T-helper 2 cell treated with Interferon-gamma antibody and Interleukin-4, amounts not matched to agents 5 μg/mL and 100 μg/mL, for 36 hours (primary cell): ENCODE data around the gene S100A3.
"Not testable (repeated sequence)": the region's sequence is repeated elsewhere in the genome, so short reads cannot be mapped to it uniquely, and the experiment has no call there.

ENCODE experiments used
- DNase-seq: peaks from one replicate; pipeline ENCODE4 v3.0.0; 2021; ENCODE audit warnings: low spot score
- H3K27ac Mint-ChIP-seq: one replicate; pipeline ENCODE4 v1.8.0; 2021; ENCODE audit warnings: mild to moderate bottlenecking, mixed read lengths
- H3K27me3 Mint-ChIP-seq: one replicate; pipeline ENCODE4 v1.8.0; 2021; ENCODE audit warnings: low read depth, mixed read lengths
- H3K36me3 Mint-ChIP-seq: one replicate; pipeline ENCODE4 v1.8.0; 2021; ENCODE audit warnings: low read depth, mixed read lengths
- H3K4me1 Mint-ChIP-seq: one replicate; pipeline ENCODE4 v1.8.0; 2021; ENCODE audit warnings: low read depth, mixed read lengths
- H3K4me3 Mint-ChIP-seq: one replicate; pipeline ENCODE4 v1.8.0; 2022; ENCODE audit warnings: mild to moderate bottlenecking, moderate library complexity, mixed read lengths
- H3K9me3 Mint-ChIP-seq: one replicate; pipeline ENCODE4 v1.8.0; 2021; ENCODE audit warnings: mixed read lengths

S100A3 gene

DNA sequence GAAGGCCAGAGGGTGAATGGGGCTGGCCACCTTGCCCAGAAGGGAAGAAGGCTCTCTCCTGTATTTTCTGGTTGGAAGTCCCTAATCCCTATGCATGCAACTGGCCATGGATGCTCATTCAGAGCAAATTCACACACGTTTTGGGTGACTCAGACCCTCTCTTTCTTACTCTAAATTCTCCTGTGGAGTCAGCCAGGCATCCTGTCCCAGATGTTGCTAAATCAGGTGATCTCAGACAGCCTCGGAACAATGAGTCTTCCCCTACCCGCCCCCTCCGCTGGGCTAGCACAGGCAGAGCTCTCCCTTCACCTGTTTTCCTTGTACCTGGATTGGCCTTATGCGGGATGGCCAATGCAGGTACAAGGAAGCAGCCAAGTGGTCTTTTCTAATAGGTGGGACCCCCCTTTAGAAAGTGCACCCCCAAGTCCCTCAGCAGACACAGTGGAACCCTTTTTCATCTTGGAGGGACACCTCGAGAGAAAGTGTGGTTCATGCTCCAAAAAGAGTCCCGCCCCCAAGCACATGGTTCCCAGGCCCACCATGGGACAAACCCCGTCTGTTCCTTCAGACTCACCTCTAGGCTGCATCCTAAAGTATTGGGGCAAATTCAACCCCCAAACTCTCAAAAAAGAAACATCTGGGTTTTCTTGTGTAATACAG, 21.9 kb downstream of the S100A3 start:
- Mint-ChIP-seq H3K4me1 (peaks cover 21% of the 10 kb centered on the region), H3K27me3 (no peaks in the 10 kb centered on the region), H3K9me3 (no peaks in the 10 kb centered on the region), H3K4me3 (no peak overlapping the region), H3K27ac (no peak overlapping the region), H3K36me3 (no peaks in the 10 kb centered on the region)
- no peak for DNase-seq

DNA sequence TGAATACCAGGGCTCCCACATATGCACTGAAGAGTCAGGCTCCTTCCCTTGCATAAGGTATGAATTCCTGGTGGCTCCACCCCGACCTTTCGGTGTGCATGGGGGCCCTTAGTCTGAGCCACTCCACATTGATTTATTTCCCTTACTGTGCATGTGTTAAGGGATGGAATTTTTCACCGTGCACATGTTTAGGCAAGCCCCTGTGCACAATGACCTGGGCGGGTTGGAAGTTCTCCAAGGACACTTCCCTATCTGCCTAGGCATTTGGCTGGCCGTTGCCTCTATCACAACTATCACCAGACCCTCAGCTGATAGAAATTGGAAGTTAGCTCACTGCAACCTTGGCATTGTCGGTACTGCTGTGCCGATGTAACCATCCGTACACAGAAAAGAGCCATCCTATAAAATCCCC, 22.9 kb downstream of the S100A3 start:
- H3K9me3 Mint-ChIP-seq = no peaks in the 10 kb centered on the region
- H3K36me3 Mint-ChIP-seq = no peaks in the 10 kb centered on the region
- no peak overlapping the region for H3K4me3 Mint-ChIP-seq
- H3K27me3 Mint-ChIP-seq = no peaks in the 10 kb centered on the region
- H3K27ac Mint-ChIP-seq = no peak overlapping the region
- peaks cover 12% of the 10 kb centered on the region for H3K4me1 Mint-ChIP-seq
- no peak for DNase-seq

DNA sequence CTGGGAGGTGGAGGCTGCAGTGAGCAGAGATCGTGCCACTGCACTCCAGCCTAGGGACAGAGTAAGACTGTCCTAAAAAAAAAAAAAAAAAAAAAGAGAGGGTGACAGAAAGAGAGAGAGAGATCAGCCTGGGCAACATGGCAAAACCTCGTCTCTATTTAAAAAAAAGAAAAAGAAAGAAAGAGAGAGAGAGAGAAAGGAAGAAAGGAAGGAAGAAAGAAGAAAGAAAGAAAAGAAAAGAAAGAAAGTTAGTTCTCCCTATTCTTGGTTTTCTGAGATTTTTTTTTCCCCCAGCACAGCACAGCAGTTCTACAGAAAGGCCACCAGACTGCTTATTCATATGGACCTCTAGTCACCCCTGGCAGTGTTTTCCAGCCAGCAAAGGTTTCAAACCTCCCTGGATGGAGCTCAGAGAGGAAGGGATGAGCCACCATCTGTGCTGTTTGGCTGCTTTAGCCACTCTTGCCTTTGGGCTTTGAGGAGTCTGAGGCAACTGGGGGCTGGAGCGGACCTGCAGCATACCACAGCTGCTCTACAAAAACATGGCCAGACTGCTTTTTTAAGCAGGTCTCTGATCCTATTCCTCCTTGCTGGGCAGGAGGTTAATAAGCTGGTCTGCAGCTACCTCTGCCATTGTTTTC, 23.9 kb downstream of the S100A3 start:
- Mint-ChIP-seq H3K4me3 (no peak overlapping the region), H3K36me3 (no peaks in the 10 kb centered on the region), H3K27me3 (no peaks in the 10 kb centered on the region), H3K9me3 (no peaks in the 10 kb centered on the region), H3K4me1 (peaks cover 8% of the 10 kb centered on the region), H3K27ac (no peak overlapping the region)
- DNase-seq = no peak

DNA sequence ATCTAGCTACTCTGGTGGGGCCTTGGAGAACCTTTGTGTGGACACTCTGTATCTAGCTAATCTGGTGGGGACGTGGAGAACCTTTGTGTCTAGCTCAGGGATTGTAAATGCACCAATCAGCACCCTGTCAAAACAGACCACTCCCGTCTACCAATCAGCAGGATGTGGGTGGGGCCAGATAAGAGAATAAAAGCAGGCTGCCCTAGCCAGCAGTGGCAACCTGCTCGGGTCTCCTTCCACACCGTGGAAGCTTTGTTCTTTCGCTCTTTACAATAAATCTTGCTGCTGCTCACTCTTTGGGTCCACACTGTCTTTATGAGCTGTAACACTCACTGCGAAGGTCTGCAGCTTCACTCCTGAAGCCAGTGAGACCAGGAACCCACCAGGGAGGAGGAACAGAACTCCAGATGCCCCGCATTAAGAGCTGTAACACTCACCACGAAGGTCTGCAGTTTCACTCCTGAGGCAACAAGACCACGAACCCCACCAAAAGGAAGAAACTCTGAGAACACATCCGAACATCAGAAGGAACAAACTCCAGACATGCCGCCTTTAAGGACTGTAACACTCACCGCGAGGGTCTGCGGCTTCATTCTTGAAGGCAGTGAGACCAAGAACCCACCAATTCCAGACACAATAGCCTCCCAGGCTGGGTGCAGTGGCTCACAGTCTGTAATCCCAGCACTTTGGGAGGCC, 26.6 kb downstream of the S100A3 start:
- H3K4me1 Mint-ChIP-seq = peaks cover 13% of the 10 kb centered on the region
- H3K27me3 Mint-ChIP-seq, H3K4me3 Mint-ChIP-seq, H3K9me3 Mint-ChIP-seq, H3K36me3 Mint-ChIP-seq, DNase-seq, H3K27ac Mint-ChIP-seq: not testable (repeated sequence)

DNA sequence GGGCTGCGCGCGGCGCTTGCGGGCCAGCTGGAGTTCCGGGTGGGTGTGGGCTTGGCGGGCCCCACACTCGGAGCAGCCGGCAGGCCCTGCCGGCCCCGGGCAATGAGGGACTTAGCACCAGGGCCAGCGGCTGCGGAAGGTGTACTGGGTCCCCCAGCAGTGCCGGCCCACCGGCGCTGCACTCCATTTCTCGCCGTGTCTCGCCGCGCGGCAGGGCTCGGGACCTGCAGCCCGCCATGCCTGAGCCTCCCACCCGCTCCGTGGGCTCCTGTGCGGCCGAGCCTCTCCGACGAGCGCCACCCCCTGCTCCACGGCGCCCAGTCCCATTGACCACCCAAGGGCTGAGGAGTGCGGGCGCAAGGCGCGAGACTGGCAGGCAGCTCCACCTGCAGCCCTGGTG, 27.2 kb downstream of the S100A3 start:
- H3K9me3 Mint-ChIP-seq, H3K27me3 Mint-ChIP-seq, DNase-seq, H3K36me3 Mint-ChIP-seq, H3K4me3 Mint-ChIP-seq, H3K27ac Mint-ChIP-seq: not testable (repeated sequence)
- H3K4me1 Mint-ChIP-seq = peaks cover 13% of the 10 kb centered on the region

DNA sequence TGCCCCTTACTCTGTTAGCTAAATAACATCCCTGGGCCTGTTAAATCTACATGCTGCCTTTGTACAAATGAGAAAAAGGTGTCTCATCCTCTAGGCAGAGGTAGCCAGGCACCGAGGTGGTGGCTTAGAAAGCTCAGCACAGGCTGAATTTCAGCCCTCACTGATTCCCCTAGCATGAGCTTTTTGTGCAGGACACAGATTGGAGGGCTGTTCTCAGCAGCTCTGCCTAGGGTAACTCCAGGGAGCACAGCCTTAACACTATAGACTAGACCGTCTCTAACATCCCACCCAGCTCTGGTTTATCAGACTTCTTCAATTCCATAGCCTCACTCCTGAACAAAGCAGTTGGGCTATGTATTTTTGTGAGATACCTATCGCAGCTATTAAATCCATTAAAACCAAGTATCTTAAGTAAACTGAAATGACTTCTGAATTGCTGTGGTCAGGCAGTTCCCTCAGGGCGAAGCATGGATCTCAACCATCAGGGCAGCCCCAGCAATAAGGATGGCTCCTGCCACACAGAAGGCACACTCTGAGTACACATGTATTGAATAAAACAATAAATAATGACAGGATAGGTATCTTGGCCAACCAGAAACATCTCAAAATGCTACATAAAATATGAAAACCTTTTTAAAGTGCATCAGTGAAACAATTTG, 28.1 kb downstream of the S100A3 start:
- Mint-ChIP-seq H3K4me3 (no peak overlapping the region), H3K27me3 (no peaks in the 10 kb centered on the region), H3K27ac (no peak overlapping the region), H3K4me1 (peaks cover 17% of the 10 kb centered on the region), H3K36me3 (no peaks in the 10 kb centered on the region), H3K9me3 (no peaks in the 10 kb centered on the region)
- DNase-seq = no peak

DNA sequence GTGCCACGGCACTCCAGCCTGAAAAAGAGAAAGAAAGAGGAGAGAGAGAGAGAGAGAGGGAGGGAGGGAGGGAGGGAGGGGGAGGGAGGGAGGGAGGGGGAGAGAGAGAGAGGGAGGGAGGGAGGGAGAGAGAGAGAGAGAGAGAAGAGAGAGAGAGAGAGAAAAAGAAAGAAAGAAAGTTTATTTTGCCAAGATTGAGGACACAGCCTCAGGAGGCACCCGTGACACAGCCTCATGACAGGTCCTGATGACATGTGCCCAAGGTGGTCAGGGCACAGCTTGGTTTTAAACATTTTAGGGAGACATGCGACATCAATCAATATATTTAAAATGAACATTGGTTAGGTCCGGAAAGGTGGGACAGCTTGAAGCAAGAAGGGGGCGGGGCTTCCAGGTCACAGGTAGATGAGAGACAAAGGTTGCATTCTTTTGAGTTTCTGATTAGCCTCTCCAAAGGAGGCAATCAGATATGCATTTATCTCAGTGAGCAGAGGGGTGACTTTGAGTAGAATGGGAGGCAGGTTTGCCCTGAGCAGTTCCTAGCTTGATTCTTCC, 28.8 kb downstream of the S100A3 start:
- H3K4me1 Mint-ChIP-seq = peaks cover 21% of the 10 kb centered on the region
- not testable (repeated sequence) for H3K4me3 Mint-ChIP-seq, H3K27me3 Mint-ChIP-seq, H3K27ac Mint-ChIP-seq, DNase-seq, H3K9me3 Mint-ChIP-seq, H3K36me3 Mint-ChIP-seq

DNA sequence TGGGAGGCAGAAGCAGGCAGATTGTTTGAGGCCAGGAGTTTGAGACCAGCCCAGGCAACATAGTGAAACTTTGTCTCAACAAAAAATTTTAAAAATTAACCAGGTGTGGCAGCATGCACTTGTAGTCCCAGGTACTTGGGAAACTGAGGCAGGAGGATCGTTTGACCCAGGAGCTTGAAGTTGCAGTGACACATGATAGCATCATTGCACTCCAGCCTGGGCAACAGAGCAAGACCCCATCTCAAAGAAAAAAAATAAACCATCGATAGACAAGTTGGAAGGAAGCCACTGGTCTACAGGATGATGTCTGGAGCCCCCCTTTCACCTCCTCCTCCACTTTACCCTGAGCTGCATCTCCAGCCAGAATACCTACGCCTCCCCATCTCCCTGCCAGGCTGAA, 29.8 kb downstream of the S100A3 start:
- Mint-ChIP-seq H3K4me1 (peaks cover 21% of the 10 kb centered on the region), H3K9me3 (no peaks in the 10 kb centered on the region), H3K4me3 (no peak overlapping the region), H3K36me3 (no peaks in the 10 kb centered on the region), H3K27ac (no peak overlapping the region), H3K27me3 (no peaks in the 10 kb centered on the region)
- DNase-seq = no peak

DNA sequence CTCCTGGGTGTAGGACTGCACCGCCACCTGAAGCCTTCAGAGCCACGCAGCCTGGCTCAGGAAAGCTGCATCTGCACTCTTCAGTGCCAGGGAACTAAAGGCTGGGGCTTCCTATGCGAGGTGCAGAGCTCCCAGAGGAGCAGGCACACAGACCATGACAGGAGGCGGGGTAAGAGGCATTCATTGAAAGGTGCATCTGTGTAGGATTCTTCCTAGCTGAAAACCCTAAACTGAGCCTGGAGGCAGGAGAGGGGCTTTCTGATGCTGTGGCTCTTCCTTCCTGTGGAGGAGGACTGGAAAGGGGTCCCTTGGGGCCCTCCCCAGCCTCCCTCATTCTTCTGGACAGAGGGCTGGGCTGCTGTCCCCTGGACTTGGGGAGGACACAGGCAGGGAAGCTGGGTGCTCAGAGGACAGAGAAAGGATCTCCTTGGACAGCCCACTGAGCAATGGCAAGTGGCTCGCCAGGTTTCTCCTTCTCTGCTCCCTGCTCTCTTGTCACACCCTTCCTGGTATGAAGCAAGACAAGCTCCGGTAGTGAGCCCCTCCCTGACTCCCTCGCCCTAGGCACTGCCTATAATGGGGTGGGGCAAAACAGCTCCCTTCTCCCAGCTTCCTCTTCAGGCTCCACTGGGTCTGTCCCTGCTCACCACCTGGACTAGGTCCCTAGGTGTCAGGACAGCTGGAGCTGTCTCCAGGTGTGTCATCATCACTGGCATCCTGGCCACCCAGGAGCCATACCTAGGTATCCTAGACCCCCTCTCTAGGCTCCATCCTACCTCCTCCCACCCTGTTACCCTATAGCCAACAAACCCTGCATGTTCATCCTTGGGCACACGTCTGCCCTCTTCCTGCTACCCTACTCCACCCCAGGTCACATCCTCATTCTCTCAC, 33.3 kb downstream of the S100A3 start:
- Mint-ChIP-seq H3K4me3 (no peak overlapping the region), H3K27ac (peak overlapping the region; percentile 47), H3K27me3 (no peaks in the 10 kb centered on the region), H3K4me1 (peaks cover 27% of the 10 kb centered on the region), H3K36me3 (no peaks in the 10 kb centered on the region), H3K9me3 (no peaks in the 10 kb centered on the region)
- DNase-seq = no peak

DNA sequence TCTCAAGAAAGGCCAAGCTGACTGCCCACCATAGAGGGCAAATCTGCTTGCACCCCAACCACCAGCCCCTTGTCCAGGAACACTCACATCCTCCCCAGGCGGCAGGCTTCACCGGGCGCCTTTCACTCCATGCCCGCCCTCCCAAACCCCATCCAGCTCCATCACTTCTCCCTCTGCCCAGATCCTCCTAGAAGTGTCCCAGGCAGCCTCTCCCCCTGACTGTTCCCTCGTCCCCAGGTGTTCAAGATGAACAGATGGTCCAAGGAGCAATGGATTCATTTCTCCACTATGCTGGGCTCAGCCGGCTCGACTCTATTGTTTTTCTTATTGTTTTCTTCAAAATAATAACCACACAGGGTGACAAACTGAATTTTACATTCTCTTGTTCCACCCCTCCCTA, 35.4 kb downstream of the S100A3 start:
- H3K27ac Mint-ChIP-seq = peak overlapping the region; percentile 12
- no peak for DNase-seq
- H3K4me1 Mint-ChIP-seq = peaks cover 23% of the 10 kb centered on the region
- H3K9me3 Mint-ChIP-seq = no peaks in the 10 kb centered on the region
- H3K36me3 Mint-ChIP-seq = no peaks in the 10 kb centered on the region
- no peak overlapping the region for H3K4me3 Mint-ChIP-seq
- no peaks in the 10 kb centered on the region for H3K27me3 Mint-ChIP-seq

DNA sequence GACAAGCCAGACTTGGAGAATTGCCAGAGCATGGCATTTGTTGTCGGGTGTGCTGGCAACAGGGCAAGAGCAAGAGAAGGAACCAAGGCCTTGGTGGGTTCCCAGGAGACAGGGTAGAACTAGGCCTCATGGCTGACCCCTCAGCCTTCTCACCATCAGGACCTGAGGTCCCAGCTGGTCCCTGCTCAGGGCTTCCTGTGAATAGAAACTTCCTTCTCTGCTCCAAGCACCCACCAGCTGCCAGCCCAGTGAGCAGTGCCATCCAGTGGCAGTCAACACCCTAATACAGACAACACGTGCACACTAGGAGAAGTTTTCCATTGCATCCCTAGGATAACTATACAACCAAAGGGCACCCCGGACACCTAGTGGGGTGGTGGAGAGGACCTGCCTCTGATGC, 36.0 kb downstream of the S100A3 start:
- Mint-ChIP-seq H3K4me1 (peaks cover 21% of the 10 kb centered on the region), H3K4me3 (no peak overlapping the region), H3K36me3 (no peaks in the 10 kb centered on the region), H3K27me3 (no peaks in the 10 kb centered on the region), H3K27ac (no peak overlapping the region), H3K9me3 (no peaks in the 10 kb centered on the region)
- no peak for DNase-seq

DNA sequence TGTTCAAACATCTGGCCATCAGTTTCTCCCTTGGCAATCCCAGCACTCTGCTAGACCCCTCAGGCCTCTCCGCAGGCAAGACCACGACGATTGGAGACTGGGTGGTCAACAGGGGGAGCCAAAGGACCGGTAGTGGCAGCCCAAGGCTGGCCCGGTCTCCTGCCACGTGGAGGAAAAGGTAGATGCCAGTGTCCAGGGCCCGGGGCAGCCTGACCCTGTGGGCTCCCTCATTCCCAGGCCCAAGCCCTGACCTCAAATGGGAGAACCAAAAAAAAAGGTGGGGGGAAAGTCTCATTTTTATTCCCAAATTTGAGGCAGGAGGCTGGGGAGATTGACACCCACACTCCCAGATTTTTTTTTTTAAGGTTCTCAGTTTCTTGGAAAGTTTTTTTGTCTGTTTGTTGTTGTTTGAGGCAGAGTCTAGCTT, 38.1 kb downstream of the S100A3 start:
- peak; percentile 73 for DNase-seq
- Mint-ChIP-seq H3K36me3 (no peaks in the 10 kb centered on the region), H3K4me1 (peaks cover 17% of the 10 kb centered on the region), H3K9me3 (no peaks in the 10 kb centered on the region), H3K27ac (no peak overlapping the region), H3K27me3 (no peaks in the 10 kb centered on the region), H3K4me3 (no peak overlapping the region)

DNA sequence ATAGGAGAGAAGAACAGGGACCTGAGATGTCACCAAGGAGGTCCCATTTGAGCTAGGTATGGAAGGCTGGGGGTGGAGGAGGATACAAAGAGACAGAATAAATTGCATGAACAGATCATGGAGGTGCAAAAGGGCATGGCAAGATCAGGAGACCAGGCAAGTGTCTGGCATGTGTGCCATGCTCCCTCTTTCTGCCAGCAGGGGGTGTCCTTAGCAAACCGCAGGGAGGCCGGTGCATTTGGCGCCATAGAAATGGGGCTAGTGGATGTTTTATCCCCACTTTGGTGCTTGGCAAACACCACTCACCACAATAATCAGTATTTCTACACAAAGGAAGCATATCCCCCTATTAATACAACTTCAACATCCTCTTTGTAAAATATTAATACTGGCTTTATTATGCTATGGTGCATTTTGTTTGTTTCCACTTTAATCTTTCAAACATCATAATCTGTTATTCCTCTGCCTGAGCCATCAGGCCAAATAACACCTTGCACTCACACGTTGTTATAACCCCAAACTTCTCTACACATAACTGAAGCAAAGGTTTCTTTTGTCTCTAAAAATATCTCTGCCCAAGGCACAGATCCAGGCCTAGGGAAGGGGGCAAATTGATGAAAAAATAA, 39.2 kb downstream of the S100A3 start:
- peaks cover 11% of the 10 kb centered on the region for H3K4me1 Mint-ChIP-seq
- no peaks in the 10 kb centered on the region for H3K9me3 Mint-ChIP-seq
- peak; percentile 51 for DNase-seq
- H3K27ac Mint-ChIP-seq = no peak overlapping the region
- no peaks in the 10 kb centered on the region for H3K36me3 Mint-ChIP-seq
- H3K27me3 Mint-ChIP-seq = no peaks in the 10 kb centered on the region
- H3K4me3 Mint-ChIP-seq = no peak overlapping the region
